Measurements from ENCODE around the gene CYP8B1.

CYP8B1 gene

GRCh38 chr3:42868841-42869240 is 6.8 kb downstream of the CYP8B1 start:
- no peak for TF ChIP-seq CTCF (IDR thresholded peaks at IDR 0.05; ENCODE audit: insufficient read depth, low read depth, low read length, missing control alignments)
- H3K4me3 ChIP-seq (ENCODE audit: low read depth, low read length) = no peak overlapping the region
- no peak for DNase-seq (ENCODE audit: low read depth)

- DNase-seq (ENCODE audit: low read depth) = no peak
- no peak for TF ChIP-seq CTCF (IDR thresholded peaks at IDR 0.05; ENCODE audit: insufficient read depth, low read depth, low read length, missing control alignments)
- no peak overlapping the region for H3K4me3 ChIP-seq (ENCODE audit: low read depth, low read length)
Measured at GRCh38 chr3:42867138-42867537, 8.5 kb downstream of the CYP8B1 start.

- no peak for TF ChIP-seq CTCF (IDR thresholded peaks at IDR 0.05; ENCODE audit: insufficient read depth, low read depth, low read length, missing control alignments)
- DNase-seq (ENCODE audit: low read depth) = no peak
- no peak overlapping the region for H3K4me3 ChIP-seq (ENCODE audit: low read depth, low read length)
Measured at GRCh38 chr3:42865256-42865655, 10.4 kb downstream of the CYP8B1 start.

GRCh38 chr3:42864321-42864950 is 11.2 kb downstream of the CYP8B1 start:
- TF ChIP-seq CTCF (IDR thresholded peaks at IDR 0.05; ENCODE audit: insufficient read depth, low read depth, low read length, missing control alignments) = no peak
- H3K4me3 ChIP-seq (ENCODE audit: low read depth, low read length) = no peak overlapping the region
- no peak for DNase-seq (ENCODE audit: low read depth)

GRCh38 chr3:42856544-42856943 is 19.1 kb downstream of the CYP8B1 start:
- DNase-seq (ENCODE audit: low read depth) = no peak
- no peak overlapping the region for H3K4me3 ChIP-seq (ENCODE audit: low read depth, low read length)
- TF ChIP-seq CTCF (IDR thresholded peaks at IDR 0.05; ENCODE audit: insufficient read depth, low read depth, low read length, missing control alignments) = no peak

- no peak for TF ChIP-seq CTCF (IDR thresholded peaks at IDR 0.05; ENCODE audit: insufficient read depth, low read depth, low read length, missing control alignments)
- DNase-seq (ENCODE audit: low read depth) = no peak
- H3K4me3 ChIP-seq (ENCODE audit: low read depth, low read length) = no peak overlapping the region
Measured at GRCh38 chr3:42855547-42856380, 19.9 kb downstream of the CYP8B1 start.
